Measurements from ENCODE around the gene COL24A1.

DNA sequence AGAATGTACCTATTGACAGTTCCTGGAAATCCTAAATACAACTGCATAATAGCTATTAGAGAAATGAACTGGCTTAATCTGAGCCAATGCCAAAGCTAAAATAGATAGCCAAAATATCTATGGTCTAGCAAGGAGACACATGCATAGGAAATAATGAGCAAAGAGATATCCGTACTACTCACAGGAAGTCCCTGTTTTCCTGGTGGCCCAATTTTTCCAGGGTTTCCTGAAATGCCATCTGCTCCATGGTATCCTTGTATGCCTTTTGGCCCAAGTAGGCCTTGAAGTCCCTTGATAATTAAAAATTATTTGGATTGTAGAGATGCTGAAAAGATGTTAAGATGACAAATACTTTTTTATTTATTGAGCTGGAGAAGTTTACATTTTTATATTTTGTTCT, 340.0 kb downstream of the COL24A1 start:
- TF ChIP-seq, protein P1, sequence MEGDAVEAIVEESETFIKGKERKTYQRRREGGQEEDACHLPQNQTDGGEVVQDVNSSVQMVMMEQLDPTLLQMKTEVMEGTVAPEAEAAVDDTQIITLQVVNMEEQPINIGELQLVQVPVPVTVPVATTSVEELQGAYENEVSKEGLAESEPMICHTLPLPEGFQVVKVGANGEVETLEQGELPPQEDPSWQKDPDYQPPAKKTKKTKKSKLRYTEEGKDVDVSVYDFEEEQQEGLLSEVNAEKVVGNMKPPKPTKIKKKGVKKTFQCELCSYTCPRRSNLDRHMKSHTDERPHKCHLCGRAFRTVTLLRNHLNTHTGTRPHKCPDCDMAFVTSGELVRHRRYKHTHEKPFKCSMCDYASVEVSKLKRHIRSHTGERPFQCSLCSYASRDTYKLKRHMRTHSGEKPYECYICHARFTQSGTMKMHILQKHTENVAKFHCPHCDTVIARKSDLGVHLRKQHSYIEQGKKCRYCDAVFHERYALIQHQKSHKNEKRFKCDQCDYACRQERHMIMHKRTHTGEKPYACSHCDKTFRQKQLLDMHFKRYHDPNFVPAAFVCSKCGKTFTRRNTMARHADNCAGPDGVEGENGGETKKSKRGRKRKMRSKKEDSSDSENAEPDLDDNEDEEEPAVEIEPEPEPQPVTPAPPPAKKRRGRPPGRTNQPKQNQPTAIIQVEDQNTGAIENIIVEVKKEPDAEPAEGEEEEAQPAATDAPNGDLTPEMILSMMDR (conservative IDR thresholded peaks at IDR 0.05; ENCODE audit: low read depth, low read length), result no peak
- no peak for TF ChIP-seq EZH2 (IDR thresholded peaks at IDR 0.05; ENCODE audit: borderline replicate concordance, low read depth, low read length, poor library complexity, severe bottlenecking)

Data from A673 (cell line).